OCI-LY1 (cell line): ENCODE results near the gene GPR148.
"Not testable (repeated sequence)": the region's sequence is repeated elsewhere in the genome, so short reads cannot be mapped to it uniquely, and the experiment has no call there.

ENCODE experiments used
- CTCF ChIP-seq: fragments of 200-600 bp; sonication (generic), shearing (Covaris generic); IDR thresholded peaks from 2 replicates; pipeline ENCODE4 v1.5.1; 2017; ENCODE audit warnings: mild to moderate bottlenecking, antibody characterized with exemption, low read length, moderate library complexity, mixed read lengths
- EZH2 ChIP-seq: fragments of 200-600 bp; sonication (generic), shearing (Covaris generic); IDR thresholded peaks from 2 replicates; pipeline ENCODE4 v1.8.0; 2017; ENCODE audit warnings: borderline replicate concordance, mixed run types, mild to moderate bottlenecking, antibody characterized with exemption, low read length, moderate library complexity, mixed read lengths

GRCh38 chr2:130732257-130732656 lies 3.4 kb downstream of the GPR148 start:
- TF ChIP-seq CTCF, EZH2: not testable (repeated sequence)
